CD14-positive monocyte (primary cell): ENCODE results near the gene OR10V1. TPM values are rescaled to one million over a fixed set of nuclear protein-coding genes. Genes with fewer than 3 reads are reported as not detected.

Experiments used
- DNase-seq, 3 donors: peaks; one replicate each; pipeline ENCODE4 v3.0.0-alpha.2; 2011 to 2022
- H2AFZ ChIP-seq: 2 replicates; pipeline ENCODE4 v1.6.0; 2012; ENCODE audit warnings: mild to moderate bottlenecking, low read depth, low read length, inconsistent platforms; ENCODE audit not compliant: insufficient read depth, poor library complexity, severe bottlenecking
- H3K27ac ChIP-seq, 2 donors: 1 replicate in 1 of 2; 2 replicates in 1 of 2; pipeline ENCODE4 v1.5.1; 2012 to 2013; ENCODE audit warnings: low read length in 2 of 2, control low read depth in 1 of 2, inconsistent platforms in 1 of 2, low read depth in 1 of 2, mild to moderate bottlenecking in 1 of 2
- H3K27me3 ChIP-seq, 2 donors: one replicate each; pipeline versions ENCODE4 v1.6.0 to v1.6.1; 2011 to 2013; ENCODE audit warnings: low read length in 2 of 2; ENCODE audit not compliant: control insufficient read depth in 2 of 2, insufficient read depth in 2 of 2
- H3K36me3 ChIP-seq, 2 donors: replicated peaks in 1 of 2; 1 replicate in 1 of 2; 2 replicates in 1 of 2; pipeline versions ENCODE4 v1.5.1 to v1.6.1; 2012 to 2013; ENCODE audit warnings: low read length in 2 of 2, control low read depth in 1 of 2, inconsistent platforms in 1 of 2, mild to moderate bottlenecking in 1 of 2; ENCODE audit not compliant: insufficient read depth in 2 of 2, control insufficient read depth in 1 of 2
- H3K4me1 ChIP-seq, 2 donors: 1 replicate in 1 of 2; 2 replicates in 1 of 2; pipeline versions ENCODE4 v1.5.1 to v1.6.1; 2012 to 2013; ENCODE audit warnings: low read length in 2 of 2, control low read depth in 1 of 2, inconsistent platforms in 1 of 2, mild to moderate bottlenecking in 1 of 2, moderate library complexity in 1 of 2; ENCODE audit not compliant: insufficient read depth in 2 of 2, control insufficient read depth in 1 of 2
- H3K4me2 ChIP-seq: replicated peaks from 2 replicates; pipeline ENCODE3; 2012; ENCODE audit warnings: low read length, moderate library complexity, mild to moderate bottlenecking; ENCODE audit not compliant: poor library complexity, severe bottlenecking; ENCODE audit errors: extremely low read depth
- H3K4me3 ChIP-seq, 3 experiments: fragments of 200-600 bp in 1 of 3; sonication (generic) in 1 of 3; replicated peaks in 1 of 3; 1 replicate in 2 of 3; 2 replicates in 1 of 3; pipeline ENCODE4 v1.5.1; 2011 to 2013; ENCODE audit warnings: low read length in 3 of 3, mild to moderate bottlenecking in 3 of 3, control low read depth in 2 of 3, low read depth in 2 of 3, inconsistent platforms in 1 of 3, moderate library complexity in 1 of 3
- H3K79me2 ChIP-seq: 2 replicates; pipeline ENCODE4 v1.6.0; 2012; ENCODE audit warnings: mild to moderate bottlenecking, control low read depth, inconsistent platforms, low read length, moderate library complexity; ENCODE audit not compliant: insufficient read depth
- H3K9ac ChIP-seq: 2 replicates; pipeline ENCODE4 v1.6.0; 2017; ENCODE audit warnings: low read length, mild to moderate bottlenecking; ENCODE audit not compliant: insufficient read depth, poor library complexity, severe bottlenecking
- H3K9me3 ChIP-seq, 2 donors: replicated peaks in 1 of 2; 1 replicate in 1 of 2; 2 replicates in 1 of 2; pipeline versions ENCODE4 v1.5.1 to v1.6.1; 2012 to 2013; ENCODE audit warnings: low read length in 2 of 2, control low read depth in 1 of 2; ENCODE audit not compliant: control insufficient read depth in 1 of 2, insufficient read depth in 1 of 2
- H4K20me1 ChIP-seq: 2 replicates; pipeline ENCODE4 v1.6.0; 2012; ENCODE audit warnings: mild to moderate bottlenecking, low read length, control low read depth, moderate library complexity; ENCODE audit not compliant: insufficient read depth
- H3K27ac Mint-ChIP-seq, 7 donors: one replicate each; pipeline ENCODE4 v1.8.0; 2020; ENCODE audit warnings: mild to moderate bottlenecking in 7 of 7, mixed read lengths in 7 of 7, moderate library complexity in 6 of 7, inconsistent platforms in 2 of 7
- H3K27me3 Mint-ChIP-seq, 3 donors: one replicate each; pipeline ENCODE4 v1.8.0; 2021 to 2022; ENCODE audit warnings: low read depth in 3 of 3, mild to moderate bottlenecking in 3 of 3, mixed read lengths in 3 of 3, moderate library complexity in 3 of 3, inconsistent platforms in 1 of 3
- H3K36me3 Mint-ChIP-seq, 2 donors: one replicate each; pipeline ENCODE4 v1.8.0; 2020; ENCODE audit warnings: mixed read lengths in 2 of 2, inconsistent platforms in 1 of 2, mild to moderate bottlenecking in 1 of 2
- H3K4me1 Mint-ChIP-seq: one replicate; pipeline ENCODE4 v1.8.0; 2020; ENCODE audit warnings: mild to moderate bottlenecking, mixed read lengths
- H3K4me3 Mint-ChIP-seq, 2 donors: one replicate each; pipeline ENCODE4 v1.8.0; 2020; ENCODE audit warnings: mild to moderate bottlenecking in 2 of 2, mixed read lengths in 2 of 2, moderate library complexity in 1 of 2
- H3K9me3 Mint-ChIP-seq, 7 donors: one replicate each; pipeline ENCODE4 v1.8.0; 2020 to 2022; ENCODE audit warnings: mixed read lengths in 7 of 7, mild to moderate bottlenecking in 6 of 7, moderate library complexity in 6 of 7, inconsistent platforms in 2 of 7
- WGBS: methylation state at CpG from one replicate; pipeline ENCODE4 v1.1.5; 2013; ENCODE audit warnings: missing lambda C conversion rate; ENCODE audit not compliant: insufficient coverage; 5-methylcytosine and 5-hydroxymethylcytosine counted together
- intact Hi-C, 2 donors: fragments of 100-400 bp; cut with micrococcal nuclease; formaldehyde crosslinking; loops; one replicate each; pipeline versions ENCODE4 v1.15.0 to v1.15.1; 2023
- polyA plus RNA-seq, 3 donors: library from polyadenylated mRNA; depleted of rRNA in 1 of 3; unstranded in 2 of 3; stranded (reverse) in 1 of 3; fragments of 300-500 nt in 2 of 3; fragments of >200 nt in 1 of 3; fragmentation: Illumina TruSeq in 2 of 3; gene quantifications; 1 replicate in 2 of 3; 2 replicates in 1 of 3; pipeline ENCODE4 v1.2.3, GENCODE V29; 2012 to 2021
- TF ChIP-seq, protein P1 (sequence below): fragments of 200-600 bp; IDR thresholded peaks from one replicate; pipeline ENCODE4 v1.8.0; 2022; ENCODE audit warnings: antibody characterized with exemption, mild to moderate bottlenecking

The OR10V1 gene
- polyA plus RNA-seq, 3 donors = not detected

DNA sequence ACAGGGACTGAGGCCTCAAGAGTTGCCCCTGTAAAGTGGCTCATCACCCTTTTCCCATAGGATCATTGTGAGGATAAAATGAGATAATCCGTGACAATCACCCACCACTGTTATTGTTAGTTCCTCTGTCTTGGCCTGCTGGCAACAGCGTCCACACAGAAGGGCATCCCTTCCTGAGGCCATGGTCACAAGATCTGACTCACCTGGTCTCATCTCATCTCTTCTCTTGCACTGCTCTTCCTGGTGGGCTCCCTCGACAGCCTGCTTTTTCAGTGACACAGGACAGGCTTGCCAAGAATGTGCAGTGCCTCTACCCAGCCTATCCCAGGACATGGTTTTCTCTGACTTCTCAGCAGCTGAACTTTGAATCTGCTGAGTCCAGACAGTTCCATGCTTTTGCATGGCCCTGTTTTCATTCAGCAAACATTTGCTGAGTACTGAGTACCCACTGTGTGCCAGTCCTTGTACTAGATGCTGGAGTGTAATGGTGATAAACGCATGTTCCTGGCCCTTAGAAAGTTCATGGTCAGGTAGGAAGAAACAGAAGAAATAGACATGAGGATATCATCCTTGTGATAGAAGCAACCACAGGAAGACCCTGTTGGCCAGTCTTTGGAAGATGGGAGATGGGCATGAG lies 44.9 kb upstream of the OR10V1 start:
- Histone ChIP-seq H4K20me1 (peaks cover 74% of the 10 kb centered on the region), H3K79me2 (peaks cover 82% of the 10 kb centered on the region), H3K27ac (no peak overlapping the region), H3K9me3 (no peaks in the 10 kb centered on the region), H3K4me1 (peaks cover 47 to 55% of the 10 kb centered on the region in 2 donors), H3K27me3 (no peaks in the 10 kb centered on the region), H3K9ac (no peak overlapping the region), H3K4me3 (no peak overlapping the region), H3K4me2 (no peak overlapping the region), H3K36me3 (peaks cover 0 to 33% of the 10 kb centered on the region in 2 donors), H2AFZ (no peak overlapping the region)
- Mint-ChIP-seq H3K4me1 (peaks cover 65% of the 10 kb centered on the region), H3K27ac (peak overlapping the region in 2 of 7 donors; percentile 4 to 38), H3K9me3 (no peaks in the 10 kb centered on the region), H3K4me3 (no peak overlapping the region), H3K36me3 (peaks cover 38 to 47% of the 10 kb centered on the region in 2 donors), H3K27me3 (no peaks in the 10 kb centered on the region)
- WGBS = 96% methylated on average over 3 of the region's 4 CpGs
- no peak for DNase-seq
- TF ChIP-seq, protein P1, sequence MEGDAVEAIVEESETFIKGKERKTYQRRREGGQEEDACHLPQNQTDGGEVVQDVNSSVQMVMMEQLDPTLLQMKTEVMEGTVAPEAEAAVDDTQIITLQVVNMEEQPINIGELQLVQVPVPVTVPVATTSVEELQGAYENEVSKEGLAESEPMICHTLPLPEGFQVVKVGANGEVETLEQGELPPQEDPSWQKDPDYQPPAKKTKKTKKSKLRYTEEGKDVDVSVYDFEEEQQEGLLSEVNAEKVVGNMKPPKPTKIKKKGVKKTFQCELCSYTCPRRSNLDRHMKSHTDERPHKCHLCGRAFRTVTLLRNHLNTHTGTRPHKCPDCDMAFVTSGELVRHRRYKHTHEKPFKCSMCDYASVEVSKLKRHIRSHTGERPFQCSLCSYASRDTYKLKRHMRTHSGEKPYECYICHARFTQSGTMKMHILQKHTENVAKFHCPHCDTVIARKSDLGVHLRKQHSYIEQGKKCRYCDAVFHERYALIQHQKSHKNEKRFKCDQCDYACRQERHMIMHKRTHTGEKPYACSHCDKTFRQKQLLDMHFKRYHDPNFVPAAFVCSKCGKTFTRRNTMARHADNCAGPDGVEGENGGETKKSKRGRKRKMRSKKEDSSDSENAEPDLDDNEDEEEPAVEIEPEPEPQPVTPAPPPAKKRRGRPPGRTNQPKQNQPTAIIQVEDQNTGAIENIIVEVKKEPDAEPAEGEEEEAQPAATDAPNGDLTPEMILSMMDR = no peak
- intact Hi-C loops = loop anchor here (10.0 kb wide), 1 partner anchor 94 kb away; the partner anchor contains the start of gene PATL1 (in 2 of the 2)

DNA sequence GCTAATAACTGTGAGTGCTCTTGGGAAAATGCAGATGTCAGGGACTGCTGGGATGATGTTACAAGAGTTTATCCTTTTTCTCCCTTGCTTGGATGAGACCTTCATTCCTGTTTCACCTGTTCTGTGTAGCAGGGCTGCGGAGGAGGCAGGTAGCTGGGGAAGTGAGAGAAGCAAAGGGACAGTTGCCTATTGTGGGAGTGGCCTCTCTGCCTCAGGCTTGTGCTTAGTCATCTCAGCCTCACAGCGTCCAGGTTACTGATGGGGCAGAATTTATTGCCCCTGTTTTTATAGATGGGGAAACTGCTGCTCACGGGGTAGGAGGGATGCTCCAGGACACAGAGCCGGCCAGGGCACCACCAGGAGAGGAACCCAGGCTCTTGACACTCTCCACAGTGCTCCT lies 43.2 kb upstream of the OR10V1 start:
- Histone ChIP-seq H3K9ac (no peak overlapping the region), H4K20me1 (peaks cover 59% of the 10 kb centered on the region), H3K36me3 (peaks cover 0 to 33% of the 10 kb centered on the region in 2 donors), H2AFZ (no peak overlapping the region), H3K4me2 (peak overlapping the region; percentile 99), H3K27ac (peak overlapping the region in 1 of 2 donors; percentile 87), H3K4me3 (peak overlapping the region in 2 of 3 experiments; percentile 82 to 94), H3K4me1 (peaks cover 31 to 40% of the 10 kb centered on the region in 2 donors), H3K27me3 (no peaks in the 10 kb centered on the region), H3K9me3 (no peaks in the 10 kb centered on the region), H3K79me2 (peaks cover 65% of the 10 kb centered on the region)
- Mint-ChIP-seq H3K36me3 (peaks cover 32 to 43% of the 10 kb centered on the region in 2 donors), H3K4me1 (peaks cover 49% of the 10 kb centered on the region), H3K9me3 (no peaks in the 10 kb centered on the region), H3K4me3 (peak overlapping the region; percentile 90 to 96), H3K27me3 (no peaks in the 10 kb centered on the region), H3K27ac (peak overlapping the region; percentile 41 to 95 (median 91))
- TF ChIP-seq, protein P1 = no peak
- WGBS = 0% methylated on average over 2 of the region's 4 CpGs
- intact Hi-C loops = loop anchor here (10.0 kb wide), 1 partner anchor 92 kb away; the partner anchor contains the start of gene PATL1 (in 2 of the 2)
- peak in 2 of 3 donors; percentile 58 to 67 for DNase-seq
